H1 (cell line): ENCODE results near the gene SEC24C. TPM values are rescaled to one million over a fixed set of nuclear protein-coding genes. Genes with fewer than 3 reads are reported as not detected.

Source experiments
- CTCF ChIA-PET: fragments of 300-600 bp; sonication (Branson Sonifier 250); formaldehyde crosslinking; loops from one replicate; lab custom pipeline; 2021; ENCODE audit not compliant: partially characterized antibody; lab: Charles Lee
- POLR2A ChIA-PET: fragments of 300-600 bp; sonication (Branson Sonifier 250); formaldehyde crosslinking; loops from one replicate; lab custom pipeline; 2021; ENCODE audit warnings: inconsistent platforms; ENCODE audit not compliant: partially characterized antibody; lab: Charles Lee
- DNase-seq, 2 experiments: peaks; one replicate each; pipeline versions ENCODE4 v3.0.0 to v3.0.0-alpha.2; 2010 to 2022; ENCODE audit warnings: low spot score in 2 of 2, low read depth in 1 of 2, mixed read lengths in 1 of 2
- FAIRE-seq: peaks from 2 replicates; lab custom pipeline; 2011; peaks lifted over from hg19 to GRCh38; lab: Jason Lieb, UNC
- H2AFZ ChIP-seq: 2 replicates; pipeline ENCODE4 v1.8.1; 2012; ENCODE audit warnings: low read length, inconsistent platforms
- H2AK5ac ChIP-seq: 2 replicates; pipeline ENCODE4 v1.6.1; 2013; ENCODE audit warnings: low read depth, low read length
- H2BK120ac ChIP-seq: replicated peaks from 2 replicates; pipeline ENCODE3; 2013; ENCODE audit warnings: low read depth, low read length, inconsistent platforms
- H2BK12ac ChIP-seq: 2 replicates; pipeline ENCODE4 v1.6.1; 2013; ENCODE audit warnings: low read depth, low read length
- H2BK15ac ChIP-seq: 2 replicates; pipeline ENCODE4 v1.6.1; 2013; ENCODE audit warnings: low read length
- H2BK20ac ChIP-seq: 2 replicates; pipeline ENCODE4 v1.6.1; 2013; ENCODE audit warnings: low read length
- H2BK5ac ChIP-seq: 2 replicates; pipeline ENCODE4 v1.6.1; 2013; ENCODE audit warnings: low read depth, low read length
- H3K14ac ChIP-seq: 2 replicates; pipeline ENCODE4 v1.6.1; 2013; ENCODE audit warnings: inconsistent platforms; ENCODE audit not compliant: insufficient read length
- H3K18ac ChIP-seq: 2 replicates; pipeline ENCODE4 v1.6.1; 2013; ENCODE audit warnings: low read length; ENCODE audit errors: extremely low read depth
- H3K23ac ChIP-seq: 2 replicates; pipeline ENCODE4 v1.6.1; 2013; ENCODE audit warnings: inconsistent platforms; ENCODE audit not compliant: insufficient read length
- H3K23me2 ChIP-seq: 2 replicates; pipeline ENCODE4 v1.6.1; 2013; ENCODE audit warnings: low read depth, low read length
- H3K27ac ChIP-seq: 2 replicates; pipeline ENCODE4 v1.6.1; 2011; ENCODE audit warnings: low read depth, low read length, inconsistent platforms
- H3K27me3 ChIP-seq, 4 experiments: replicated peaks in 1 of 4; 1 replicate in 1 of 4; 2 replicates in 3 of 4; pipeline versions ENCODE4 v1.6.1 to v1.8.1; 2011 to 2013; ENCODE audit warnings: low read length in 3 of 4, mild to moderate bottlenecking in 3 of 4, inconsistent platforms in 2 of 4, mixed read lengths in 2 of 4, moderate library complexity in 1 of 4; ENCODE audit not compliant: control insufficient read depth in 3 of 4, insufficient read depth in 3 of 4; ENCODE audit errors: extremely low read depth in 1 of 4
- H3K36me3 ChIP-seq, 4 experiments: 2 replicates each; pipeline versions ENCODE4 v1.6.1 to v1.8.1; 2011 to 2013; ENCODE audit warnings: mild to moderate bottlenecking in 4 of 4, low read length in 3 of 4, moderate library complexity in 2 of 4, control low read depth in 1 of 4, inconsistent platforms in 1 of 4; ENCODE audit not compliant: insufficient read depth in 4 of 4, control insufficient read depth in 2 of 4
- H3K4ac ChIP-seq: replicated peaks from 2 replicates; pipeline ENCODE3; 2013; ENCODE audit warnings: low read length, low read depth, mixed read lengths, inconsistent platforms; ENCODE audit not compliant: insufficient read length
- H3K4me1 ChIP-seq, 4 experiments: replicated peaks in 1 of 4; 1 replicate in 1 of 4; 2 replicates in 3 of 4; pipeline versions ENCODE4 v1.6.1 to v1.8.1; 2011 to 2013; ENCODE audit warnings: low read length in 3 of 4, inconsistent platforms in 2 of 4, mixed read lengths in 1 of 4; ENCODE audit not compliant: insufficient read depth in 4 of 4, control insufficient read depth in 3 of 4
- H3K4me2 ChIP-seq, 2 experiments: 2 replicates each; pipeline versions ENCODE4 v1.6.1 to v1.8.1; 2011 to 2013; ENCODE audit warnings: low read depth in 2 of 2, low read length in 2 of 2, control low read depth in 1 of 2, inconsistent platforms in 1 of 2, mild to moderate bottlenecking in 1 of 2; ENCODE audit not compliant: insufficient read depth in 1 of 2
- H3K4me3 ChIP-seq, 4 experiments: fragments of 200-600, 300-600 bp in 1 of 4; sonication (generic), shearing (Covaris generic), sonication (Bioruptor Twin) in 1 of 4; 2 replicates each; pipeline versions ENCODE4 v1.5.1 to v1.8.1; 2011 to 2016; ENCODE audit warnings: low read length in 4 of 4, low read depth in 3 of 4, control low read depth in 2 of 4, inconsistent platforms in 2 of 4, mild to moderate bottlenecking in 2 of 4, mixed read lengths in 1 of 4, moderate library complexity in 1 of 4; ENCODE audit not compliant: insufficient read depth in 2 of 4; ENCODE audit errors: extremely low read depth in 1 of 4
- H3K56ac ChIP-seq: replicated peaks from 2 replicates; pipeline ENCODE3; 2013; ENCODE audit warnings: low read depth, mild to moderate bottlenecking, mixed read lengths, low read length, inconsistent platforms; ENCODE audit not compliant: insufficient read length
- H3K79me1 ChIP-seq: 2 replicates; pipeline ENCODE4 v1.6.1; 2013; ENCODE audit warnings: low read depth, low read length, control low read depth
- H3K79me2 ChIP-seq, 2 experiments: 2 replicates each; pipeline versions ENCODE4 v1.6.1 to v1.8.1; 2012 to 2013; ENCODE audit warnings: low read length in 2 of 2, mild to moderate bottlenecking in 2 of 2, inconsistent platforms in 1 of 2; ENCODE audit not compliant: insufficient read depth in 2 of 2, control insufficient read depth in 1 of 2
- H3K9ac ChIP-seq, 4 experiments: replicated peaks in 1 of 4; 1 replicate in 1 of 4; 2 replicates in 3 of 4; pipeline versions ENCODE4 v1.6.1 to v1.8.1; 2011 to 2013; ENCODE audit warnings: low read depth in 3 of 4, low read length in 3 of 4, control low read depth in 2 of 4, mild to moderate bottlenecking in 2 of 4, moderate library complexity in 2 of 4, inconsistent platforms in 1 of 4; ENCODE audit errors: extremely low read depth in 1 of 4
- H3K9me3 ChIP-seq, 2 experiments: 2 replicates each; pipeline versions ENCODE4 v1.6.1 to v1.8.1; 2012 to 2013; ENCODE audit warnings: mild to moderate bottlenecking in 2 of 2, moderate library complexity in 2 of 2, control low read depth in 1 of 2, inconsistent platforms in 1 of 2, low read depth in 1 of 2, low read length in 1 of 2, mixed read lengths in 1 of 2; ENCODE audit not compliant: insufficient read depth in 2 of 2
- H4K20me1 ChIP-seq, 2 experiments: replicated peaks in 1 of 2; 2 replicates each; pipeline versions ENCODE3 to v1.8.1; 2011 to 2013; ENCODE audit warnings: inconsistent platforms in 2 of 2, low read length in 2 of 2, mild to moderate bottlenecking in 1 of 2; ENCODE audit not compliant: insufficient read depth in 2 of 2, control insufficient read depth in 1 of 2
- H4K5ac ChIP-seq: 2 replicates; pipeline ENCODE4 v1.6.1; 2013; ENCODE audit warnings: low read length, low read depth, mixed read lengths, inconsistent platforms; ENCODE audit not compliant: insufficient read length
- H4K8ac ChIP-seq: 2 replicates; pipeline ENCODE4 v1.8.0; 2013; ENCODE audit warnings: mild to moderate bottlenecking, moderate library complexity, low read length, inconsistent platforms; ENCODE audit not compliant: insufficient read depth; ENCODE audit errors: extremely low read depth
- H4K91ac ChIP-seq: replicated peaks from 2 replicates; pipeline ENCODE3; 2013; ENCODE audit warnings: low read length, mixed read lengths, inconsistent platforms; ENCODE audit not compliant: insufficient read length
- ASH2L ChIP-seq: fragments of 200-600, 300-600 bp; sonication (generic); IDR thresholded peaks from one replicate; pipeline ENCODE4 v1.7.1; 2017; ENCODE audit warnings: low read length
- CBX5 ChIP-seq: fragments of 300-800, 300-1000 bp; sonication (generic); IDR thresholded peaks from 2 replicates; pipeline ENCODE4 v1.7.1; 2016; ENCODE audit warnings: antibody characterized with exemption, low read length, low read depth
- CBX8 ChIP-seq: fragments of 300-800, 300-1000 bp; sonication (generic); IDR thresholded peaks from 2 replicates; pipeline ENCODE4 v1.7.1; 2016; ENCODE audit warnings: low read depth, low read length, borderline replicate concordance
- FOSL1 ChIP-seq: IDR thresholded peaks from 2 replicates; pipeline ENCODE4 v1.6.1; 2011; ENCODE audit warnings: mild to moderate bottlenecking, low read depth, low read length, moderate library complexity; ENCODE audit not compliant: insufficient read depth
- HDAC6 ChIP-seq: IDR thresholded peaks from one replicate; pipeline ENCODE4 v1.7.1; 2012; ENCODE audit warnings: low read depth, mild to moderate bottlenecking, inconsistent platforms, low read length, moderate library complexity
- KDM1A ChIP-seq: fragments of 200-600, 300-600 bp; sonication (generic); IDR thresholded peaks from 2 replicates; pipeline ENCODE4 v1.7.1; 2016; ENCODE audit warnings: mild to moderate bottlenecking, low read length, borderline replicate concordance
- POLR2A ChIP-seq, 2 experiments: IDR thresholded peaks; 1 replicate in 1 of 2; 2 replicates in 1 of 2; pipeline ENCODE4 v1.6.1; 2011; ENCODE audit warnings: low read depth in 2 of 2, low read length in 2 of 2, mild to moderate bottlenecking in 2 of 2; ENCODE audit errors: control extremely low read depth in 1 of 2
- RNF2 ChIP-seq: fragments of 200-900, 300-1000 bp; sonication (generic); IDR thresholded peaks from 2 replicates; pipeline ENCODE4 v1.7.1; 2016; ENCODE audit warnings: borderline replicate concordance, low read depth, mild to moderate bottlenecking, antibody characterized with exemption, low read length; ENCODE audit not compliant: poor library complexity, severe bottlenecking; ENCODE audit errors: missing control alignments
- SIX5 ChIP-seq: IDR thresholded peaks from 2 replicates; pipeline ENCODE4 v1.6.1; 2011; ENCODE audit warnings: mild to moderate bottlenecking, low read depth, low read length
- TAF7 ChIP-seq: optimal IDR thresholded peaks from 2 replicates; pipeline ENCODE3; 2011; ENCODE audit warnings: low read depth, mild to moderate bottlenecking, inconsistent platforms, low read length, moderate library complexity, borderline replicate concordance
- TCF12 ChIP-seq: IDR thresholded peaks from 2 replicates; pipeline ENCODE4 v1.6.1; 2011; ENCODE audit warnings: low read depth, mild to moderate bottlenecking, low read length
- TEAD4 ChIP-seq: IDR thresholded peaks from 2 replicates; pipeline ENCODE4 v1.6.1; 2012; ENCODE audit warnings: low read depth, low read length, inconsistent platforms, mixed read lengths
- ZNF274 ChIP-seq: IDR thresholded peaks from 2 replicates; pipeline ENCODE4 v1.7.0; 2012; ENCODE audit warnings: low read length, borderline replicate concordance; ENCODE audit errors: extremely low read depth
- WGBS, 2 experiments: shearing (Covaris generic) in 1 of 2; methylation state at CpG; one replicate each; pipeline versions ENCODE4 v1.1.6 to v1.1.7; 2013 to 2015; ENCODE audit warnings: low lambda C conversion rate in 2 of 2, mixed read lengths in 2 of 2, inconsistent platforms in 1 of 2, low coverage in 1 of 2, missing lambda C conversion rate in 1 of 2; ENCODE audit not compliant: insufficient replicate concordance in 2 of 2, insufficient coverage in 1 of 2, insufficient read length in 1 of 2; ENCODE audit errors: extremely low coverage in 1 of 2, missing lambda C conversion rate in 1 of 2; 5-methylcytosine and 5-hydroxymethylcytosine counted together
- polyA plus RNA-seq, 7 experiments: library from polyadenylated mRNA; depleted of rRNA in 3 of 7; stranded (reverse) in 5 of 7; unstranded in 2 of 7; fragments of >200 nt in 5 of 7; fragments of 200-250 nt in 2 of 7; gene quantifications; 1 replicate in 5 of 7; 2 replicates in 1 of 7; 4 replicates in 1 of 7; pipeline versions ENCODE4 v1.2.1 to v1.2.3, GENCODE V29; 2011 to 2013; ENCODE audit warnings: missing spikeins in 2 of 7, mixed read lengths in 2 of 7
- total RNA-seq: library from RNA; stranded (reverse); fragmentation: NEBNext Ultra II Directional; extraction: Animal tissue kit (Norgen Biotek cat#: 25700); gene quantifications from 2 replicates; pipeline ENCODE4 v1.2.1, GENCODE V29; 2021

Gene SEC24C
- total and polyA plus RNA-seq, 2 of the 8 experiments (the other 6 are each of a cell fraction or from before 2014, with no cell fraction given), result 63.2 to 67.4 TPM

DNA sequence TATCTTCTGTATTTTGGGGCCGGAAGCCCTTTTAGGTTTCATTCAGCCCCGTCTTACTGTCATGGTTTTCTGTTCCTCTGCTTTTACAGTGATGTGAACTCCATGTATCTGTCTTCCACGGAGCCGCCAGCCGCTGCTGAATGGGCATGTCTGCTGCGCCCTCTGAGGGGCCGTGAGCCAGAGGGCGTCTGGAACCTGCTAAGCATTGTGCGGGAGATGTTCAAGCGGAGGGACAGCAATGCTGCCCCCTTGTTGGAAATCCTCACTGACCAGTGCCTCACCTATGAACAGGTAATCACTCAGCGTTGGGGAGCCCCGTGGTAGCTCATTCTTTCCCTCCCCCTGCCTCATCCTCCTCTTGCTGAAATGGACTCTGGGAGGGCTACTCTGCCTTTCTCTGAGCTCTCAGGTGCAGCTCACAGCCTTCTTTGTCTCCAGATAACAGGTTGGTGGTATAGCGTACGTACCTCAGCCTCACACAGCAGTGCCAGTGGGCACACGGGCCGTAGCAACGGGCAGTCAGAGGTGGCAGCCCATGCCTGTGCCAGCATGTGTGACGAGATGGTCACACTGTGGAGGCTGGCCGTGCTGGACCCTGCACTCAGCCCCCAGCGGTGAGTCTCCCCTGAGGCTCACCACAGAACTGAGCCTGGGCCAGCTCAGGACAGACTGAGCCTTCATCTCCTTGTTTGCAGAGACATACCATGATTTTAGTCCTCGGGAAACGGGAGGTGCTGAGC lies 46.9 kb downstream of the SEC24C start:
- Histone ChIP-seq H2BK20ac (no peak overlapping the region), H3K79me1 (no peaks in the 10 kb centered on the region; the same call in 1 of the 2 replicates), H2BK5ac (no peak overlapping the region), H2BK12ac (no peak overlapping the region), H3K79me2 (peaks cover 0 to 7% of the 10 kb centered on the region in 2 experiments; a peak in 2 of 4 replicates), H3K4ac (no peak overlapping the region), H3K18ac (no peak overlapping the region), H3K56ac (no peak overlapping the region), H2BK15ac (no peak overlapping the region), H4K8ac (no peak overlapping the region), H3K23me2 (peaks cover 12% of the 10 kb centered on the region; the same call in 1 of the 2 replicates), H3K23ac (no peak overlapping the region), H3K4me1 (peaks cover 0 to 4% (median under 1%) of the 10 kb centered on the region in 4 experiments; a peak in 4 of 7 replicates), H3K4me3 (no peak overlapping the region), H2AK5ac (no peak overlapping the region), H3K9me3 (no peaks in the 10 kb centered on the region), H4K20me1 (peaks cover 3 to 13% of the 10 kb centered on the region in 2 experiments), H3K27me3 (no peaks in the 10 kb centered on the region), H3K27ac (no peak overlapping the region), H3K4me2 (no peak overlapping the region), H2BK120ac (no peak overlapping the region), H2AFZ (no peak overlapping the region), H3K9ac (no peak overlapping the region), H4K5ac (no peak overlapping the region), H3K36me3 (peaks cover 8 to 31% (median 20%) of the 10 kb centered on the region in 4 experiments; a peak in 7 of 8 replicates), H3K14ac (no peak overlapping the region), H4K91ac (no peak overlapping the region)
- TF ChIP-seq RNF2, result no peak
- TF ChIP-seq TAF7, result no peak
- TF ChIP-seq CBX8, result no peak
- no peak for TF ChIP-seq TEAD4
- no peak for TF ChIP-seq POLR2A (IDR thresholded peaks at IDR 0.05; ENCODE audit: control extremely low read depth in 1 of 2, low read depth in 2 of 2, low read length in 2 of 2)
- no peak for TF ChIP-seq ZNF274
- no peak for TF ChIP-seq TCF12
- no peak for TF ChIP-seq FOSL1
- no peak for TF ChIP-seq CBX5
- TF ChIP-seq HDAC6, result no peak
- TF ChIP-seq SIX5, result no peak
- no peak for TF ChIP-seq KDM1A
- TF ChIP-seq ASH2L, result no peak
- POLR2A ChIA-PET, result interaction anchor here (1.0 to 12.1 kb wide), 4 partner anchors 8 to 19 kb away, joined by 3 to 137 read pairs (median 11); partner anchors contain the start of gene NDST2
- 94% methylated on average over 22 of the region's 22 CpGs; no CpG with 5 or more reads in 1 of the 2 experiments for WGBS, 2 experiments
- no peak for FAIRE-seq
- DNase-seq, result no peak
- CTCF ChIA-PET, result interaction anchor here (1.8 kb wide), 1 partner anchor 17 kb away, joined by 4 read pairs; no protein-coding TSS in a partner anchor
